M059J (cell line): ENCODE data around the gene POMP. TPM values are rescaled to one million over a fixed set of nuclear protein-coding genes. Genes with fewer than 3 reads are reported as not detected.

ENCODE experiments used
- DNase-seq: peaks from one replicate; pipeline ENCODE4 v3.0.0-alpha.2; 2012; ENCODE audit warnings: low read depth
- total RNA-seq: library from RNA; depleted of rRNA; stranded (reverse); fragments of >200 nt; shearing (Covaris generic); gene quantifications from 2 replicates; pipeline ENCODE4 v1.2.3, GENCODE V29; 2014

Gene POMP
- total RNA-seq, 1 experiment from 2014 or later, result 187 TPM

DNA sequence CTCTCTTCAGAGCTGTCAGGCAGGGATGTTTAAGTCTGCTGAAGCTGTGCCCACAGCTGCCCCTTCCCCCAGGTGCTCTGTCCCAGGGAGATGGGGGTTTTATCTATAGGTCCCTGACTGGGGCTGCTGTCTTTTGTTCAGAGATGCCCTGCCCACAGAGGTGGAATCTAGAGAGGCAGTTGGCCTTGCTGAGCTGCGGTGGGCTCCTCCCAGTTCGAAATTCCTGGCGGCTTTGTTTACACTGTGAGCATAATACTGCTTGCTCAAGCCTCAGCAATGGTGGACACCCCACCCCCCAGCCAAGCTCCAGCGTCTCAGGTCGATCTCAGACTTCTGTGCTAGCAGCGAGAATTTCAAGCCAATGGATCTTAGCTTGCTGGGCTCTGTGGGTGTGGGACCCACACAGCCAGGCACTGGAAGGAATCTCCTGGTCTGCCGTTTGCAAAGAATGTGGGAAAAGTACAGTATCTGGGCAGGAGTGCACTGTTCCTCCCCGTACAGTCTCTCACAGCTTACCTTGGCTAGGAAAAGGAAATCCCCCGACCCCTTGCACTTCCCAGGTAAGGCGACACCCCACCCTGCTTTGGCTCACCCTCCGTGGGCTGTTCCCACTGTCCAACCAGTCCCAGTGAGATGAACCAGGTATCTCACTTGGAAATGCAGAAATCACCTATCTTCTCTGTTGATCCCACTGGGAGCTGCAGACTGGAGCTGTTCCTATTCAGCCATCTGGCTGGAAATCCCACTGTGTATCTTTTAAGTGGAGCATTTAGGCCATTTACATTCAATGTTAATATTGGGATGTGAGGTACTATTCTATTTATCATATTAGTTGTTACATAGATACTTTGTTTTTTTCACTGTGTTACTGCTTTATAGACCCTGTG lies 34.9 kb downstream of the POMP start:
- DNase-seq, result peak; percentile 29

- no peak for DNase-seq
Measured at GRCh38 chr13:28697441-28697840, 38.5 kb downstream of the POMP start.

- DNase-seq, result no peak
Measured at GRCh38 chr13:28699246-28699645, 40.3 kb downstream of the POMP start.

- no peak for DNase-seq
Measured at GRCh38 chr13:28704282-28704681, 45.4 kb downstream of the POMP start.

DNA sequence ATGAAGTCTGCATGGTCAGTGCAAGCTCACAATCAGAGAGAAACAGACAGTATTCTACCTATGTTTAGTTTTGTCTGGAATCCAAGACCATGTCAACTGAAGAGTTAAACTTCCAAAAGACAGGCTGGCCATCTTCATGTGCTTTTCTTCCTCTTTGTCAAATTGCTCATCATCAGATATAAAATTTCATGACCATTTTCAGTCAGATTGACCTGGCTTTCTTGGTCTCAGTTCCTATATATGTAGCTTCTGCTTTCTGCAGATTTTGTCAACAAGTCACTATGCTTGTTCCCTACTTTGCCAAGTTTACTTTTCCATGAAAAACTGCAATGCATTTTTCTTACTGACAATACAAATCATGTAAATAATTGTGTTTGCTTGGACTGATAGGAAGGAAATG lies 46.0 kb downstream of the POMP start:
- DNase-seq, result no peak

- no peak for DNase-seq
Measured at GRCh38 chr13:28705461-28706083, 46.6 kb downstream of the POMP start.

DNA sequence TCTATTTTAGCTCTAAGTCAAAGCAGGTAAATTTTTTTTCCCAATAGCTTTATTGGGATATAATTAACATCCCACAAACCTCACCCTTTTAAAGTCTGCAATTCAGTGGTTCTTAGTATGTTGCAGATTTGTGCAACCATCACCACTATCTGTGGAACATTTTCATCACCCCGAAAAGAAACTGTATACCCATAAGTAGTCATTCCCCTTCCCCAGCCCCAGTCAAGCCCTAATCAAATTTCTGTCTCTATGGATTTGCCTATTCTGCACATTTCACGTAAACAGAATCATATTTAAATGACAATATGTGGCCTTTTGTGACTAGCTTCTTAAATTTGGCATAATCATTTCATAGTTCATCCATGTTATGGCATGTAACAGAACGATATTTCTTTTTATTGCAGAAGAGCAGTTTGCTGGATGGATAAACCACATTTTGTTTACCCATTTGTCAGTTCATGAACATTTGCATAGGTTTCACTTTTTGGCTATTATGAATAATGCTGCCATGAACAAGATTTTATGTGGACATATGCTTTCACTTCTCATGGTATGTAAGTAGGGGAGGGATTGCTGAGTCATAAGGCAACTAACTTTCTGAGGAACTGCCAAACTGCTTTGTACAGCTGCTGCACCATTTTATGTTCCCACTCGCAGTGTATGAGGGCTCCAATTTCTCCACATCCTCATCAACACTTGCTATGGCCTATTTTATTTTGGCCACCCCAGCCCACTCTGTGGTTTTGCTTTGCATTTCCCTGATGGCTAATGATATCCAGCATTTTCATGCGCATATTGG lies 48.9 kb downstream of the POMP start:
- peak; percentile 30 for DNase-seq

DNA sequence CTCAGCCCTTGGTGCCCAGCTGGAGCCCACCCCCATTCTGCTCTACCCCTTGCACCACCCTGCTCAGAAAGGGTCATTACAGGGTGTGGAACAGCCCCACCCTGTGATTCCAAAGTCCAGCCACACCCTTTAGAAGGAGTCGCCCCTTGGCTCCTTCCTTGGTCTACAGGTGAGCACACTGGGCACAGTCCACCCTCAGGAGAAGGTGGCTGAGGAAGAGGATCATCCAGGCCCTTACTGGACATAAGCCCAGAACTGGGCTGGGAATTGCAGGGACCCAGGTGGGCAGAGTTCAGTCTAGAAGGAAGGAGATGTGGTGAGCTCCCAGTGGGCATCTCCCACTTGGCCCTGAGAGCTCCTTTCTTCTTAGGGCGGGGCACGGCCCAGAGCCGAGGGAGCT lies 51.2 kb downstream of the POMP start:
- DNase-seq, result no peak

DNA sequence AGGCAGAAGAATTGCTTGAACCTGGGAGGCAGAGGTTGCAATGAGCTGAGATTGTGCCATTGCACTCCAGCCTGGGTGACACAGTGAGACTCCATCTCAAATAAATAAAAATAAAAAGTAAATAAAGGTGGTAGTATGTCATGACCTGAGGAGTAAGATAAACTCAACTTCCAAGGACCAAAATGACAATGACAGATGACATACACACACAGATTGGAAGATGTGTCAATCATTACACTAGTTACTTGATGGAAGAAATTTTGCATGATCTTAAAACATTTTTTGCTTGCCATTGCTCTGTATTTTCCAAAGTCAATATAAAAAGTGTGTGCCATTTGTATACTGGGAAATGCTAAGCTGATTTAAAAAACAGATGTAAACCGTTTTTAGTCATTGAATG lies 55.7 kb downstream of the POMP start:
- DNase-seq, result no peak

DNA sequence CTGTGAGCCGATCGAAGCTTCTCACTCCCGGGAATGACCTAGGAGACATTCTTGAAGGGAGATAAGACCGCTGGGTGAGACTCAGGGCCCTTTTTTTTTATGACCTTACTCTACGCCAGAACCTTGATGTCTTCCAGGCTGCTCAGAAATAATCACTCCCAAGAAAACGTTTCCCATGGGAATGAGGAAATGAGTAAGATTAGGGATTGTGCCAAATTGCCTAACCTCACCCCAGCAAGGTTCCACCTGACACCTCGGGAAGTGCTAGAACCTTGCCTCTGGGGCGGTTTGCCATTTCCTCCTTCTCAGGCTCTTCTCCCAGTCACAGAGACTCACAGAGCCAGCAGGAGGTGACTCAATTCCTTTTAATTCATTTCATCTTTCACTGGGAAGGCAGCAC lies 57.6 kb downstream of the POMP start:
- DNase-seq, result peak; percentile 94

DNA sequence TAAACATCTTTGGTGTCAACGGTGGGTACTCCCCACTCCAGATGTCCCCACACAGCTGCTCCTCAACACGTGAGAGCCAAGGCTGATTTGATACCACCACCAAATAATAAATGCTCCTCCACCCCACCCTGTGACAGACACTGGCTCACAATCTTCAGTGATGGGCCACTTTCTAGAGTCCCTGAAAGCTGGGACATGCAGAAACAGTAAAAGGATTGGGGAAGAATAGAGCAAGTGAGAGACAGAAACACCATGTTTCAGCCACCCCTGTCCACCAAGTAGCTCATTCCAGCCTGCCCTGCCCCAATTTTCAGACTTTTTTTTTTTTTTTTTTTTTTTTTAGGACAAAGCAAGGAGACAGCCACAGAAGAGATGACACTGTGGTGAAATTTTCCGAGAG lies 58.2 kb downstream of the POMP start:
- DNase-seq, result no peak

DNA sequence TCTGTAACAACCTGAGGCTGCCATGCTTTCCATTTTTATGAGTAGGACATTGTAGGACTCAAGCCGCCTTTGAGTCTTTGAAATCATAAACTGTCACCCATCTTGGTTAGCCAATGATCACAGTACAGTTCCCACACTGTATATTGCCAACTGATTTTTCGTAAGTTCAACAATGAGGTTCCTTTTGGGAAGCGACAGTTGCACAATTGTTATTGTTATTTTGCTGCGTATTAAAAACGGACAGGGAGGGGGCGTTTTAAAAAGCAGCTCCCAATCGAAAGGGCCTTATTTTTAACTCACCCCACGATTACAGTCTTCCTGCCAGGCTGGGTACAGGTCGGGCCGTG lies 59.2 kb downstream of the POMP start:
- DNase-seq, result peak; percentile 26

GRCh38 chr13:28718543-28719226 lies 59.8 kb downstream of the POMP start, which contains the start of gene SLC46A3:
TSS of gene SLC46A3 (minus strand) at chr13:28718970. CDS start at chr13:28717998, 972 bp downstream.
- DNase-seq, result peak; percentile 95

DNA sequence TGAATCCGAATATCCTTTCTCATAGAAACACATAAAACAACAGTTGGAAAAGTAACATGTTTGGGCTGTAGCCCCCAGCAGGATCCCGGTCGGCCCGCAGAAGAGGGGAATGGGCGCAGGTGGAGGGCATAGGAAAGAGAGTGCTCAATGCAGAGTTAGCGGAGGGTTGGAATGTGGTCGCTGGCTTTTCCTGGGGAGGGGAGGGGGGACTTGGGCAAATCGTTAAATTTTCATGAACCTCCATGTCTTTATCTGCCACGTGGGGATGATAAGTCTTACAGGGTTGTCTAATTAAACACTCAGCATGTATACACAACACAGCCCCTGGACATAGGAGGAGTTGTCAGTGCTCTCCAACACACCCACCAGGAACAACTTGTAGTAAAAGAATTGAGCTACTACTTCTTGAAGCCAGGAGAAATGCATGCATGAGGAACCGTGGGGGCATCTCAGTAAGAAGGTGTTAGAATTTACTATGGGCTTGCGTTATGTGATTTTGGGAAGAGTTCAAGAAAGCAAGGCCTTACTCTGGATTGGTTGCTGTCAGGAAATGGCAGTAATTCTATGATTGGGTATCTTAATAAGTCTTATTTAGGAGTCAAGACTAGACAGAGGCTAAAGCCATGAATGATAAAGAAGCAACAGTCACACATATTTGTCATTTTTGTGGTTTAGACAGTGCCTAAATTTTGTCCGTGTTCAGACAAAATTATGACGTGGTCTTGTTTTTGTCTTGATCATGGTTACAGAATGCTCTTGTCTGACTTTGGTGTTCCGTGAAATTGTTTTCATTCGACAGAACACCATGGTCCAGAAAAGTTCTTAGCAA lies 60.5 kb downstream of the POMP start:
- peak; percentile 79 for DNase-seq

DNA sequence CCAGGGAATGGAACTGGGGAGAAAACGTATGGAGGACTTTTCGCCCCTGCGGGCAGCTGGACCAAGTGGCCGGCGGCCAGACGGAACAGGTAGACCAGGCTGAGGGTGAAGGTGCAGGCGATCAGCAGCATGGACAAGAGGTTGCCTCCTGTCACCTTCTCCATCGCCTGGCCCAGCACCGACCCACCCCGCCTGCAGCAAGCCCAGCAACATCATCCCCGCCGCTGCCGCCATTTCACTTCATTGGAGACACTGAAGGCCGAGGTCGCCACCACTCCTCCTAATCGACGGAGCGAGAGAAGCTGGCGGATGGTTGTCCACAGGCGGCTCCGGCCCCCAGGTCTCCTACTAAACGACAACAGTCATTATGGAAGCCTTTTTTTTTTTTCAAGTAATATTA lies 64.9 kb downstream of the POMP start:
- DNase-seq, result no peak

GRCh38 chr13:28725046-28725610 lies 66.2 kb downstream of the POMP start:
- no peak for DNase-seq
